Left ventricle myocardium inferior (tissue), 1 donor: ENCODE measurements around the gene NHS. TPM values are rescaled to one million over a fixed set of nuclear protein-coding genes. Genes with fewer than 3 reads are reported as not detected.
A peak's percentile ranks its signal among the peaks of the same experiment; 100 is the strongest.

Experiments
- DNase-seq: peaks from one replicate; pipeline ENCODE4 v3.0.0-alpha.2; 2020
- H3K27ac ChIP-seq: fragments of 200-600 bp; replicated peaks from 2 replicates; pipeline ENCODE4 v1.8.0; 2021
- H3K27me3 ChIP-seq: fragments of 200-600 bp; 2 replicates; pipeline ENCODE4 v1.8.0; 2021; ENCODE audit warnings: low read depth
- H3K36me3 ChIP-seq: fragments of 200-600 bp; 2 replicates; pipeline ENCODE4 v1.8.0; 2021
- H3K4me1 ChIP-seq: fragments of 200-600 bp; 2 replicates; pipeline ENCODE4 v1.8.0; 2021
- H3K4me3 ChIP-seq: fragments of 200-600 bp; 2 replicates; pipeline ENCODE4 v1.8.0; 2021; ENCODE audit warnings: mild to moderate bottlenecking, moderate library complexity
- H3K9me3 ChIP-seq: fragments of 200-600 bp; replicated peaks from 2 replicates; pipeline ENCODE4 v1.8.0; 2021
- intact Hi-C: fragments of 100-400 bp; cut with micrococcal nuclease; formaldehyde crosslinking; loops from one replicate; pipeline ENCODE4 v1.11.0; 2022
- total RNA-seq: library from RNA; stranded (reverse); fragmentation: NEBNext Ultra II Directional; extraction: Animal tissue kit (Norgen Biotek cat#: 25700); gene quantifications from one replicate; pipeline ENCODE4 v1.2.1, GENCODE V29; 2021
- TF ChIP-seq, protein P1 (sequence below): fragments of 200-600 bp; IDR thresholded peaks from 2 replicates; pipeline ENCODE4 v1.8.0; 2021; ENCODE audit warnings: antibody characterized with exemption, mild to moderate bottlenecking, borderline replicate concordance
- donor health status: DM: no; HTN: yes; CAD: no; lungs with severe emphysema.

The NHS gene
- total RNA-seq, 1 donor from 2014 or later: 1.0 TPM

DNA sequence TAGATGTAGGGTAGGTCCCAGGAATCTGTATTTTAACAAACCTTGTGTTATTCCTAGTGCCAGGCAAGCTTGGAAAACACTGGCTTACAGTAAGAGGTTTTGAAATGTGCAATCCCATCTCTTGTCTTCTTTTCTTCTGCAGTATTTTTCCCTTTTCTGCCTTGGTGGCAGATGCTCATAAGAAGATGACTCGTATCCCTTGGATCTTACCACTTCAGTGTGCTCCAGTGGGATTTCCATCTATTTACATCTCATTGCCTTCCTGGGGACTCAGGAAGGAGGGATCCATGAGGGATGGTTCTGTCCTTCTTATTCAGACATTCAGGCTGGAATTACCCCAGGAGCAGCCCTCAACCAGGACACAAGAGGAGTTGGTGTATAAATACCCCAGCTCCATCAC lies 136.6 kb downstream of the NHS start:
- H3K27me3 ChIP-seq: no peaks in the 10 kb centered on the region
- TF ChIP-seq, protein P1, sequence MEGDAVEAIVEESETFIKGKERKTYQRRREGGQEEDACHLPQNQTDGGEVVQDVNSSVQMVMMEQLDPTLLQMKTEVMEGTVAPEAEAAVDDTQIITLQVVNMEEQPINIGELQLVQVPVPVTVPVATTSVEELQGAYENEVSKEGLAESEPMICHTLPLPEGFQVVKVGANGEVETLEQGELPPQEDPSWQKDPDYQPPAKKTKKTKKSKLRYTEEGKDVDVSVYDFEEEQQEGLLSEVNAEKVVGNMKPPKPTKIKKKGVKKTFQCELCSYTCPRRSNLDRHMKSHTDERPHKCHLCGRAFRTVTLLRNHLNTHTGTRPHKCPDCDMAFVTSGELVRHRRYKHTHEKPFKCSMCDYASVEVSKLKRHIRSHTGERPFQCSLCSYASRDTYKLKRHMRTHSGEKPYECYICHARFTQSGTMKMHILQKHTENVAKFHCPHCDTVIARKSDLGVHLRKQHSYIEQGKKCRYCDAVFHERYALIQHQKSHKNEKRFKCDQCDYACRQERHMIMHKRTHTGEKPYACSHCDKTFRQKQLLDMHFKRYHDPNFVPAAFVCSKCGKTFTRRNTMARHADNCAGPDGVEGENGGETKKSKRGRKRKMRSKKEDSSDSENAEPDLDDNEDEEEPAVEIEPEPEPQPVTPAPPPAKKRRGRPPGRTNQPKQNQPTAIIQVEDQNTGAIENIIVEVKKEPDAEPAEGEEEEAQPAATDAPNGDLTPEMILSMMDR: no peak
- H3K36me3 ChIP-seq: no peaks in the 10 kb centered on the region
- no peak overlapping the region for H3K4me3 ChIP-seq
- peaks cover 9% of the 10 kb centered on the region for H3K9me3 ChIP-seq
- no peaks in the 10 kb centered on the region for H3K4me1 ChIP-seq
- intact Hi-C loops: no loop called here
- DNase-seq: no peak
- H3K27ac ChIP-seq: no peak overlapping the region

- DNase-seq: peak; percentile 62
- H3K4me1 ChIP-seq: no peaks in the 10 kb centered on the region
- peak overlapping the region; percentile 21 for H3K4me3 ChIP-seq
- H3K9me3 ChIP-seq: no peaks in the 10 kb centered on the region
- H3K27me3 ChIP-seq: no peaks in the 10 kb centered on the region
- peak overlapping the region; percentile 68 for H3K27ac ChIP-seq
- TF ChIP-seq, protein P1: no peak
- intact Hi-C loops: no loop called here
- H3K36me3 ChIP-seq: no peaks in the 10 kb centered on the region
These were observed 144.4 kb downstream of the NHS start for GRCh38 chrX:17519358-17519757.

DNA sequence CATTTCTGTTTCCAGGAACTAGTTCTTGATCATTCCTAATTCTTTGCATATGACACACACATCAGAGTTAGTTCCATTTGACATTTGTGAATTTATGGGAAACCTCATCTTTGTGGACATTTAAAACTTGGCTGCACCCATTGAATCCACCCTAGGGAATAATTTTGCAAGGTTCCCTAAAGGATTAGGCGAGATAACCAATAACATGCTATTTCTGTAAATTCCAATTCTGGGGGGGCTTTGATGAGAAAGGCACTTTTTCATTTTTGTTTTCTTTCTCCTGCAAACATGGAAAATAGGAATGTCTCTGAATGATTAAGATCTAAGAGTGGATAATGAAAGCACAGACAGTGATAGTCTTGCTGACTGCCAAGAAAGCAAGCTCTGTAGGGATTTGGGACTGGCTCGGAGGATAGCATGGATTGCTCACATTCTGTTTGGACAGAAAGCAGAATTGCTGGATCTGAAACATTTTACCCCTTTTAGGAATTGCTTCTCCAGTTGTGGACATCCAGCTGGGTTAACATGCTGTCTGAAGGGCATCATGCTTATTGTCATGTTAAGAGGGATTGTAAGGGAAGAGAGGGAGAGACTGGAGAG lies 145.1 kb downstream of the NHS start:
- DNase-seq: no peak
- Histone ChIP-seq H3K4me3 (no peak overlapping the region), H3K27me3 (no peaks in the 10 kb centered on the region), H3K27ac (peak overlapping the region; percentile 68), H3K36me3 (no peaks in the 10 kb centered on the region), H3K9me3 (no peaks in the 10 kb centered on the region), H3K4me1 (no peaks in the 10 kb centered on the region)
- TF ChIP-seq, protein P1: no peak
- intact Hi-C loops: loop anchor here (10.0 kb wide), 1 partner anchor 145 kb away; the partner anchor contains the start of gene NHS

DNA sequence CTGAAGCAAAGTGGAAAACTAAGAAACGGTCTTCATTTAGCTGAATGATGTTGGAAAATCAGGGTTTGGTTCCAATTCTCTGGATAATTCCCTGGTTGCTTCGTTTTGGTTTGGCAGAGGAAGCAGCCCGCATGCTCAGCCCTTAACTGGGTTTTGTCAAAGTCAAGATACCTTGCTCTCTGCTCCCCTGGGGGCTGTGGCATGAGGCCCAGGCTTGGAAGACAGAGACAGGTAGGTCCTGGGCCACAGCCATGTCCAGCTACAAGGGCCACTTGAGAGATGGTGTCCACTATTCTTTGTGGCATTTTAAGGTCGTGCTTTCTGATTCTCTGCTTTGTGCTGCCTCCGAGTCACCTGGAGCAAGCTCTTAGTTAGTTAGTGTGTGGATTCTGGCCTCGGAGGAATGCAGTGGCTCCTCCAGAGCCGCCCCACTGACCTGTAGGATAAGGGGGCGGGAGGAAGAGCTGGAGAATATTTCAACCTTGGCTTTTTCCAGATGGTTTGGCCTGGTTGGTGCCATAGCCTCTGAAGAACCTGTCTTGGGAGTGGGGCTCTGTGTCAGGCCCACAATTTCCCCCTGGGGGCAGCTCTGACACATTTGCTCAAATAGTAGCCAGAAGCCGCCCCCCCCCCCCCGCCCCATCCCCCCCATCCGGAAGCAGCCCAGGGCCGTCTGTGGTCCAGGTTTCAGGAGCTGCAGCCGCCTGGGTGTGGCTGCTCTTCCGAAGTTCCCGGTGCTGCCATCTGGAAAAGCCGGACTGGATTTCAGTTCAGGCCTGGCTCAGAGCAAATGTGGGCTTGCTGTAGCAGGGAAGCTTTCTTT lies 147.1 kb downstream of the NHS start:
- Histone ChIP-seq H3K4me1 (peaks cover 5% of the 10 kb centered on the region), H3K9me3 (no peaks in the 10 kb centered on the region), H3K36me3 (no peaks in the 10 kb centered on the region), H3K27me3 (no peaks in the 10 kb centered on the region), H3K4me3 (no peak overlapping the region), H3K27ac (no peak overlapping the region)
- intact Hi-C loops: loop anchor here (10.0 kb wide), 1 partner anchor 147 kb away; the partner anchor contains the start of gene NHS
- DNase-seq: peak; percentile 22
- TF ChIP-seq, protein P1: no peak

DNA sequence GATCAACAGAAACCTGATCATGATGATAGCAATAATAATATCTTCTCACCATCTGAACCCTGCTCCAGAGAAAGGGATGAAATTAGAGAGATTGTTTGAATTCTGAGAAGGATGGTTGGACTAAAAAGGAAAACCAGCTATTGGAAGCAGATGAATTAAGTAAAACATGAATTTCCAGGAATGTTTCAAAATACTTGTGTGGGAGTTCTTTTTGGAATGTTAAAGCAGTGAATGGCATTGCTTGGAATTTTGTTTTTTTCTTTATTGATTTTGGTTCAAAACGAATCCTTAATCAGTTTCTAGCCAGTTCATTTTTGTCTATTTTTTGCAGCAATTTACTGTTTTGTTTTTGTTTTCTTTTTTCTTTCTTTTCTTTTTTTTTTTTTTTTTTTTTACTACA lies 150.3 kb downstream of the NHS start:
- Histone ChIP-seq H3K4me3 (no peak overlapping the region), H3K9me3 (no peaks in the 10 kb centered on the region), H3K27me3 (no peaks in the 10 kb centered on the region), H3K36me3 (no peaks in the 10 kb centered on the region), H3K27ac (no peak overlapping the region), H3K4me1 (peaks cover 21% of the 10 kb centered on the region)
- no peak for DNase-seq
- intact Hi-C loops: loop anchor here (10.0 kb wide), 1 partner anchor 150 kb away; the partner anchor contains the start of gene NHS
- TF ChIP-seq, protein P1: no peak
